Activated naive CD8-positive, alpha-beta T cell (primary cell): ENCODE data around the gene PXDN.
"Not testable (repeated sequence)": the region's sequence is repeated elsewhere in the genome, so short reads cannot be mapped to it uniquely, and the experiment has no call there.

ENCODE experiments used
- H3K27ac Mint-ChIP-seq: one replicate; pipeline ENCODE4 v1.8.0; 2021; ENCODE audit warnings: mixed read lengths
- H3K27me3 Mint-ChIP-seq: one replicate; pipeline ENCODE4 v1.8.0; 2021; ENCODE audit warnings: mixed read lengths
- H3K36me3 Mint-ChIP-seq: one replicate; pipeline ENCODE4 v1.8.0; 2021; ENCODE audit warnings: mixed read lengths
- H3K4me1 Mint-ChIP-seq: one replicate; pipeline ENCODE4 v1.8.0; 2021; ENCODE audit warnings: low read depth, mixed read lengths
- H3K4me3 Mint-ChIP-seq: one replicate; pipeline ENCODE4 v1.8.0; 2021; ENCODE audit warnings: mild to moderate bottlenecking, mixed read lengths
- H3K9me3 Mint-ChIP-seq: one replicate; pipeline ENCODE4 v1.8.0; 2021; ENCODE audit warnings: low read depth, mixed read lengths

Gene PXDN

DNA sequence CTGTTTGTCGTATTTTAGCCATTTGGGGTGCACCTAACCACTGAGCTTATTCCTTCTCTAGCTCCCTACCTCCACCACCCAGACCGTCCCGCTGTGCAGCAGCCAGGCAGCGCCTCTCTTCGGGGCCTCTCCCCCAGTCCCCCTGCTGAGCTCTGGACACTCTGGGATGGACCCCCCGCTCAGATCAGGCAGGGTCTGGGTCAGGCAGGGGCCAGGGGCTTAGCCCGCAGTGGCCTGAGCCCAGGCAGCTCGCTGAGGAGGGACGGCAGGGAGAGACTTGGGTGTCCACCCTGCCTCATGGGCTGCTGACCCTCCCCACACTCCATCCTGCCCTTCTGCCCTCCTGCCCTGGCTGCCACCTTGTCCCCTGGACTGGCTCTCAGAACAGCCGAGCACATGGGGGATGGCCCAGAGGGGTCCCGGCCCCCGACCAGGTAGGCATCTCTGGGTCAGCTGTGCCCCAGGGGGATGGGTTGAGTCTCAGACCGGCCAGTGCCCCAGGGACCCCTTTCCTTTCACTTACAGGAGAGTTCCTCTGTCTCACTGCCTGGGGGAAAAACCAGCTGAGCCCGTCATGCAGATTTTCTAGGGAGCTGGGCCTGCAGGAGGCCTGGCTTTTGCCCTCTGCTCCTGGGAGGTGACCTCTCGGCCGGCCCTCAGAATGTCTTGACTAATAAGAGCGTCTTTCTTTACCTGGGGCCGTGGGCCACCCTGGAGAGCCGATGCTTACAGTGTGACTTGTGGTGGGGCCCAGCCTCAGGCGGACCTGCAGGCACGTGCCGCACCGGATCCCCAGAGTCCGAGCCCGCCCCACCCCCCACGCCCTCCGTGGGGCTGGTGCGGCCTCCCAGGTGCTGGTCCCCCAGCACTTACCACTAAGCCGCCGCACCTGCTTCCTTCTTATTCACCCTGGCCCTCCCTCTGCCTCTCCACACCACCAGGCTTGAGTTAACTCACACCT is 22.8 kb upstream of the PXDN start:
- Mint-ChIP-seq H3K27ac (no peak overlapping the region), H3K4me1 (peaks cover 2% of the 10 kb centered on the region), H3K9me3 (no peaks in the 10 kb centered on the region), H3K36me3 (no peaks in the 10 kb centered on the region), H3K4me3 (no peak overlapping the region), H3K27me3 (peaks cover 2% of the 10 kb centered on the region)

DNA sequence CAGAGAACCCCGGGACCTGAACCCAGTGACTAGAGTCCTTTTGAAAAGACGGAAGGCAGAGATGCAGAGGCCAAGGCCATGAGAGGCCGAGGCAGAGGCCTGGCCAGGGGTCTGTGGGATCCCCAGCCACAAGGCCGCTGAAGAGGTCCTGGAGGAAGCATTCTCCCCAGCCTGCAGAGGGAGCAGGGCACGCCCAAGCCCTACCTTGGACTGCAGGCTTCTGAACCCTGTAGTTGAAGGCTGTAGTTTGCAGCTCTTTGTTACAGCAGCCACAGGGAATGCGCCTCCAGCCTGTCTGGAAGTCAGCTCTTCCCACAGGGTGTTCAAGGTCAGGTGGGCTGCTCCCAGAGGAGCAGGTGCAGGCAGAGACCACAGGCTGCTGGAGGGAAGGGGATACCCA is 22.1 kb upstream of the PXDN start:
- Mint-ChIP-seq H3K36me3 (no peaks in the 10 kb centered on the region), H3K27ac (no peak overlapping the region), H3K27me3 (peaks cover 2% of the 10 kb centered on the region), H3K4me1 (peaks cover 2% of the 10 kb centered on the region), H3K9me3 (no peaks in the 10 kb centered on the region), H3K4me3 (no peak overlapping the region)

DNA sequence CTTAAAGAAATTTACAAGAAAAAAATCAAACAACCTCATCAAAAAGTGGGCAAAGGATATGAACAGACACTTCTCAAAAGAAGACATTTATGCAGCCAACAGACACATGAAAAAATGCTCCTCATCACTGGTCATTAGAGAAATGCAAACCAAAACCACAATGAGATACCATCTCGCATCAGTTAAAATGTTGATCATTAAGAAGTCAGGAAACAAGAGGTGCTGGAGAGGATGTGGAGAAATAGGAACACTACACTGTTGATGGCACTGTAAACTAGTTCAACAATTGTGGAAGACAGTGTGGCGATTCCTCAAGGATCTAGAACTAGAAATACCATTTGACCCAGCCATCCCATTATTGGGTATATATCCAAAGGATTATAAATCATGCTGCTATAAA is 20.9 kb upstream of the PXDN start:
- H3K27me3 Mint-ChIP-seq, H3K27ac Mint-ChIP-seq, H3K9me3 Mint-ChIP-seq, H3K4me3 Mint-ChIP-seq, H3K4me1 Mint-ChIP-seq, H3K36me3 Mint-ChIP-seq: not testable (repeated sequence)

DNA sequence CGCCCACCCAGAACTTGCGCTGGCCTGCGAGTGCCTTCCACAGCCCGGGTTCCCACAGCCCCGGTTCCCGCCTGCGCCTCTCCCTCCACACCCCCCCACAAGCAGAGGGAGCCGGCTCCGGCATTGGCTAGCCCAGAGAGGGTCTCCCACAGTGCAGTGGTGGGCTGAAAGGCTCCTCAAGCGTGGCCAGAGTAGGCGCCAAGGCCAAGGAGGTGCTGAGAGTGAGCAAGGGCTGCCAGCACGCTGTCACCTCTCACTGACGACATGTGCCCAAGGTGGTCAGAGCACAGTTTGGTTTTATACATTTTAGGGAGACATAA is 15.3 kb upstream of the PXDN start:
- Mint-ChIP-seq H3K4me1 (no peaks in the 10 kb centered on the region), H3K27ac (no peak overlapping the region), H3K27me3 (peaks cover 6% of the 10 kb centered on the region), H3K9me3 (no peaks in the 10 kb centered on the region), H3K4me3 (no peak overlapping the region), H3K36me3 (no peaks in the 10 kb centered on the region)

DNA sequence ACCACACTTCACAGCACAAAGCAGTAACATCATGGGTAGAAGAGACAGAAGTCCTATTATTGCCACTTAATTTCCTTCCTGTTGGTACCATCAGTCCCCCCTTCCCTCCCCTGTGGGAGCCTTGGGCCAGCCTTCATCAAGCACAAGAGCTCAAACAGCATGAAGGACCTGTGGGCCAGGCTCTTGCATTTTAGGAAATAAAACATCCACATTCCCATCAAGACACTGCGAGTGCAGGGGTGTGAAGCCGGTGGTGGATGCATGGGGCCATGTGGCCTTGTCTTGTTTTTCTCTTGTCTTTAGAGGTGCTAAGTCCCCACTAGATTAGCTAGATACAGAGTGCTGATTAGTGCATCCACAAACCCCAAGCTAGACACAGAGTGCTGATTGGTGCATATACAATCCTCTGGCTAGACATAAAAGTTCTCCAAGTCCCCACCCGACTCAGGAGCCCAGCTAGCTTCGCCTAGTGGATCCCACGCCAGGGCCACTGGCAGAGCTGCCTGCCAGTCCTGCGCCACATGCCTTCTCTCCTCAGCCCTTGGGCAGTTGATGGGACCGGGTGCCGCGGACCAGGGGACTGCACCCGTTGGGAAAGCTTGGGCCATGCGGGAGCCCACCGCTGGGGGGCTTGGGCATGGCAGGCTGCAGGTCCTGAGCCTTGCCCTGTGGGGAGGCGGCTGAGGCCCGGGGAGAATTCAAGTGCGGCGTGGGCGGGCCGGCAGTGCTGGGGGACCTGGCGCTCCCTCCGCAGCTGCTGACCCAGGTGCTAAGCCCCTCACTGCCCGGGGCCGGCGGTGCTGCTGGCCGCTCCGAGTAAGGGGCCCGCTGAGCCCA is 14.7 kb upstream of the PXDN start:
- no peaks in the 10 kb centered on the region for H3K4me1 Mint-ChIP-seq
- H3K4me3 Mint-ChIP-seq: no peak overlapping the region
- H3K27ac Mint-ChIP-seq: no peak overlapping the region
- no peaks in the 10 kb centered on the region for H3K36me3 Mint-ChIP-seq
- H3K9me3 Mint-ChIP-seq: no peaks in the 10 kb centered on the region
- H3K27me3 Mint-ChIP-seq: peaks cover 6% of the 10 kb centered on the region

DNA sequence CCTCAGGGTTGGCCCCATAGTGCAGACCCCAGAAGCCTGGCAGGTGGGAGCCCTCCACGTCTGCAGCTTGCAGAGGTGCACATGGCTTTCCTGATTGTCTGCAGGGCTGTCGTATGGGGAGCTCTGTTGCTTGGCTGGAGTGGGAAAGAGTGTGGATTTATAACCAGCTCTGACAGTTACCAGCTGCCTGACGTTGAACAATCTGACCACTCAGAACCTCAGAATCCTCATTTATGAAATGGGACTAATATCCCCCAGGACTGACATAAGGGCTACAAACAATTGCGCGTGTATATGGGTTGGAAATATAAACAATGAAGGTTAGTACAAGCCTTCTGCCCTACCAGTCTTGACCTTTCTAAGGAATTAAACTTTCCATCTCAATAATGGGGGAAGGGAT is 13.9 kb upstream of the PXDN start:
- no peak overlapping the region for H3K27ac Mint-ChIP-seq

DNA sequence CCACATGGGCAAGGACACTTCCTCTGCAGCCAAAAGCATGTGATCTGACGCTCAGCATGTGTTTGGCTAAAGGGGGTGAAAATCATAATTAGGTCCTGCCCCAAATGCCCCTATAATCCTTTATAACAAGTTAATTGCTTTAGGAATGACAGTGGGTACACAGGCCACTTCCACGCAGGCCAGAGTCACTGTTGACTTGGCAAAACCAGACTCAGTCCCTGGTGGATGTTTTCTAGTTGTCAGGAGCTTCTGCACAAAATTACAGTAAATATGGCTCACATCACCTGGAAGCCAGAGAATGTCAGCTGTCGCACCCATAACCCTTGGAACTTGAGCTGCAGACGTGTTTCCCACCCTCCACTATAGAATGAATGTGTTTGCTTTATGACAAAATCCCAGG is 13.3 kb upstream of the PXDN start:
- Mint-ChIP-seq H3K4me1 (peaks cover 4% of the 10 kb centered on the region), H3K27me3 (peaks cover 6% of the 10 kb centered on the region), H3K4me3 (no peak overlapping the region), H3K27ac (no peak overlapping the region), H3K36me3 (no peaks in the 10 kb centered on the region), H3K9me3 (no peaks in the 10 kb centered on the region)

More for the DNA sequence above, 13.9 kb upstream of the PXDN start:
- no peaks in the 10 kb centered on the region for H3K4me1 Mint-ChIP-seq
- no peak overlapping the region for H3K4me3 Mint-ChIP-seq
- H3K9me3 Mint-ChIP-seq: no peaks in the 10 kb centered on the region
- H3K36me3 Mint-ChIP-seq: no peaks in the 10 kb centered on the region
- peaks cover 6% of the 10 kb centered on the region for H3K27me3 Mint-ChIP-seq

DNA sequence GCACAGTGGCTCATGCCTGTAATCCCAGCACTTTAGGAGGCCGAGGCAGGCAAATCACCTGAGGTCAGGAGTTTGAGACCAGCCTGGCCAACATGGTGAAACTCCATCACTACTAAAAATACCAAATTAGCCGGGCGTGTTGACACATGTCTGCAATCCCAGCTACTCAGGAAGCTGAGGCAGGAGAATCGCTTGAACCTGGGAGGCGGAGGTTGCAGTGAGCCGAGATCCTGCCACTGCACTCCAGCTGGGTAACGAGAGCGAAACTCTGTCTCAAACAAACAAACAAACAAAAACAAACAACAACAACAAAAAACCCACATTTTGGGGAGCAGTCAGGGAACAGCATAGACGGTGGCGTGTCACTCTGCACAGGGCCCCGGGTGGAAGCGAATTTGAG is 12.8 kb upstream of the PXDN start:
- H3K4me3 Mint-ChIP-seq, H3K4me1 Mint-ChIP-seq, H3K27ac Mint-ChIP-seq, H3K36me3 Mint-ChIP-seq, H3K9me3 Mint-ChIP-seq, H3K27me3 Mint-ChIP-seq: not testable (repeated sequence)

DNA sequence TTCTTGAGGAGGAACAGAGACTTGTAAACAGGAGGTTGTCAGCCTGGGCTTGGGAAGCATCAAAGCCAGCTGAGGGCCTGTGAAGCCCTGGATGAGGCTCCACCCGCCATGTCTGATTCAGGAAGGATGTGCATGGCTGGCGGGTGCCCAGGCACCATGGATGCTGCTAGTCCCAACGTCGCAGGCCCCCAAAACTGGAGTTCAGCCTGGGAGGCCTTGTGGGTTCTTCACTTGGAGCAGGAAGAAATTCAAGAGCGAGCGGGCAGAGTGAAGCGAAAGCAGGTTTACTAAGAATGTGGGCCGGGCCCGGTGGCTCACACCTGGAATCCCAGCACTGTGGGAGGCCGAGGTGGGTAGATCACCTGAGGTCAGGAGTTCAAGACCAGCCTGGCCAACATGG is 12.1 kb upstream of the PXDN start:
- no peak overlapping the region for H3K4me3 Mint-ChIP-seq
- no peaks in the 10 kb centered on the region for H3K36me3 Mint-ChIP-seq
- no peak overlapping the region for H3K27ac Mint-ChIP-seq
- no peaks in the 10 kb centered on the region for H3K9me3 Mint-ChIP-seq
- H3K4me1 Mint-ChIP-seq: peaks cover 4% of the 10 kb centered on the region
- H3K27me3 Mint-ChIP-seq: peaks cover 6% of the 10 kb centered on the region

DNA sequence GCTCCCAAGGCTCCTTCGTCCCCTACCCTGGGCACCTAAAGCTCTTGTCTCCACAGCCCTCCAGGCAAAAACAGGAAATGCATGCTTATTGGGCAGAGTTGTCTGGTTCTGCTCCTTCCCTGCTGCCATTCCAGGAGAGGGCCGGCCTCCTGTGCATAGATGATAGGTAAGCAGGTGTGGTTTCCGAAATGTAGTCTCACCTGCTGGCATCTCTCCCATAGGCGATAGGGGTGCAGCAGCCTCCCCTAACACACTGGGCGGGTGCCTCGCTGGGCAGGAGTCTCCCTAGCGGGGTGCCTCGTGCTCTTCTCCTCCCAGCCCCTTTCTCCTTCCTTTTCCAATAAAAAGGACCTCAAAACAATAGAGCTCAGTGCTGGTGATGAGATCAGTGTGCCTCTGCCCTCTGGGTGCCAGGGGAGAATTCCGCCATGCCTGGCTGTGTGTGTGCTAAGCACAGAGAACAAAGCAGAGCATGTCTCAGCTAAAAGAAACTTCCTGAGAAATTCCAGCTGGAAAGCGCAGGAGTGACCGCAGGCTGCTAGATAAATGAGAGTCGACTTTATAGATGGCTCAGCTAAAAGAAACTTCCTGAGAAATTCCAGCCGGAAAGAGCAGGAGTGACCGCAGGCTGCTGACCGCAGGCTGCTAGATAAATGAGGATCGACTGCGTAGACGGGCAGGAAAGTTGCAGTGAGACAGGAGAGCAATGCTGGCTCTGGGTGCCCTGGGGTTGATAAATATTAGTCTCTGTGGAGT is 11.3 kb upstream of the PXDN start:
- Mint-ChIP-seq H3K4me3 (no peak overlapping the region), H3K4me1 (peaks cover 12% of the 10 kb centered on the region), H3K36me3 (no peaks in the 10 kb centered on the region), H3K9me3 (no peaks in the 10 kb centered on the region), H3K27me3 (peaks cover 6% of the 10 kb centered on the region), H3K27ac (no peak overlapping the region)

DNA sequence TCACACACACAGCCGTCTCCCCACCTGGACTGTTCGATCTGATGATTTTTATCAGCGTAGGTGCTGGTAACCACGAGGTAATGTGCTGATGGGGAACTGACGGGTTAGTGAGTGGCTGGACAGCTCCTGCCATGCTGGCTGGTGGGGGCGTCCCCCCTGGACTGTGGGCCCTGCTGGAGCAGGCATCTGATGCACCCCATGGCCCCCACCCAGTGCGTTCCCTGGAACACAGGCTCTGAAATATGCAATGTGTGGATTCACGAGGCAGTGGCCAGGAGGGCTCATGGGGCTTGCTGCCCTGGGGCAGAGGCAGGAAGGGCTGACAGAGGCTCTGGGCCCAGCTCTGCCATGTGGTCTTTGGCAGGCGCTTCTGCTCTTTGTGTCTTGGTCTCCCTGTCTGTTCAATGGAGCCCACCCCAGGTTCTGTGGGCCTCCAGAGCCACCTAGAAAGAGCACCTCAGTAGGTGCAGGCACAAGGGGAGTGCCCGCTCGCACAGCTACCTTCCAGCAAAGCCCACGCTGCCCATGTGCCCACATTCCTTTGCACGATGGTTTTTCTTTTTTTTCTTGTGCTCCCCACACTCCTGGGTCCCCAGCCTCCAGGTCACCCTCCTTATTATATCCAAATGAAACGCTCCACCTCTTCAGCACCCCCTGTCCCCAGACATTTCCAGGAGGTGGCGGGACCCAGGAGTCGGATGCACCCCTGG is 10.3 kb upstream of the PXDN start:
- Mint-ChIP-seq H3K4me1 (peaks cover 12% of the 10 kb centered on the region), H3K9me3 (no peaks in the 10 kb centered on the region), H3K4me3 (no peak overlapping the region), H3K27me3 (peaks cover 4% of the 10 kb centered on the region), H3K27ac (no peak overlapping the region), H3K36me3 (no peaks in the 10 kb centered on the region)

DNA sequence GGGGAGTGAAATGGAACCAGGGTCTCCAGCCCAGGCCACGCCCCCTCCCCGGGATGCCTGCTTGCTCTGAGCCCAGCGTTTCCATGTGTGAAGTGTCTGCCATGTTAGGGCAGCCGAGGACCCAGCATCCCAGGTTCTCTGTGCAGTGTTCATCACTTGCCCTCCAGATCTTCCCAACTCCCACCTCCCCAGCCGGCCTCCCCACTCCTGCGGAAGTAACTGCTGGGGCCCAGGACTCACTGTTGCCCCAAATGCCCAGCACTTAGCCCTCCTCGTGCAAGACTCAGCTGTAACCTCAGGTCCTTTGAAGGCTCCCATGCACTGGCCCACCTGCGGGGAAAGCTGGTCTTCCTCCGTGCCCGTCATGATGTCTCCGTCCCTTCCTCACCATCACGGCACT is 9.7 kb upstream of the PXDN start:
- no peak overlapping the region for H3K27ac Mint-ChIP-seq
- no peak overlapping the region for H3K4me3 Mint-ChIP-seq

DNA sequence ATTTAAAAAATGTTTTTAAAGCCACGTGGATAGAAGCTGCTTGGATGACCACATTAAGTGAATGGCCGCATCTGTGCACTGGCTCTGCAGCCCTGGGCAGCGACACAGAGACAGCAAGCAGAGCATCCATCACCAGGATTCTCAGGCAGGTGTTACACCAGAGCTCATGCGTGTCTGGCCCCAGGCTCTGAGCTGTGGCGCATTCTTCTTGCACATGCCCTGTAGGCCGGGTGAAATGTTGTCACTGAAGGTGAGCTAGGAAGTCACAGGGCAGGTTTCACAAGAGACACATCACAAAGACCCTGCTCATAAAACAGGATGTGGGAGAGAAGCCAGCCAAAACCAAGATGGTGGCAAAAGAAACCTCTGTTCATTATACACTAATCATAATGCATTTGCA is 8.4 kb upstream of the PXDN start:
- Mint-ChIP-seq H3K36me3 (no peaks in the 10 kb centered on the region), H3K4me1 (peaks cover 12% of the 10 kb centered on the region), H3K27ac (no peak overlapping the region), H3K27me3 (peaks cover 2% of the 10 kb centered on the region), H3K9me3 (no peaks in the 10 kb centered on the region), H3K4me3 (no peak overlapping the region)

More for the DNA sequence above, 9.7 kb upstream of the PXDN start:
- H3K4me1 Mint-ChIP-seq: peaks cover 12% of the 10 kb centered on the region
- H3K36me3 Mint-ChIP-seq: no peaks in the 10 kb centered on the region
- H3K9me3 Mint-ChIP-seq: no peaks in the 10 kb centered on the region
- peaks cover 4% of the 10 kb centered on the region for H3K27me3 Mint-ChIP-seq
